ENCODE measurements around the gene MAGI3. TPM values are rescaled to one million over a fixed set of nuclear protein-coding genes. Genes with fewer than 3 reads are reported as not detected.

Gene MAGI3
- total RNA-seq, 3 donors from 2014 or later: 48.6 to 65.4 (median 62.9) TPM

DNA sequence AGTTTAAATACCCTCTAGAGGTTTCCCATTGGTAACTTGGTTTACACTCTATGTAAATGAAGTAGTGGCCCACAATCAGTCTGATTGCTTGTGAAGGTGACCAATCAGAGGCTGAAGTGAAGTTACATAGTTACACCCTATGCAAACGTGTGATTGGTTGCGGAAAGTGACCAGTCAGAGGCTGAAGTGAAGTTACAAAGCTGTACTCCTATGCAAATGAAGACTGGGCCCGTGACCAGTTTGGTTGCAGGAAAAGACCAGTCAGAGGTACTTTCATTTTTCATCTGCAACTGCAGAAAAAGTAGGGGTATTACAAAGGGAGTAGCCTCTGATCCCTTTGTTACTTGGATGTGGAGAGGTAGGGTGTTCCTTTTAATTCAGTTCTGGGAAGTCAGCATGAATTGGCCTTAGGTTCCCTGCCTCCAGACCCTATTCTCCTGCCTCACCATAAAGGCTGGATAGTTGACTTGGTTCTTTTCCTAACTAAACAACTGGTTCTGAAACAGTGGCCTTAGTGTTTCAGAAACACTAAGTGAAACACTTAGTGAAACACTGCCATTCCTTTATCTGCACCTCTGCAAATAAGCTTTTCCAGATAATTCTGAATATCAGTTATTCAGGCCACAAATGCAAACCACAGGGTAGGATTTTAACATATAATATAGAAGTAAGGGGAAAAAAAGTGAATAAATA, 39.3 kb downstream of the MAGI3 start:
- H3K4me1 ChIP-seq (ENCODE audit: low read depth): peaks cover 7% of the 10 kb centered on the region
- intact Hi-C loops (cut with DNase I, micrococcal nuclease): no loop called here
- ATAC-seq (peak; percentile 33), DNase-seq (no peak)
- TF ChIP-seq, protein P1, sequence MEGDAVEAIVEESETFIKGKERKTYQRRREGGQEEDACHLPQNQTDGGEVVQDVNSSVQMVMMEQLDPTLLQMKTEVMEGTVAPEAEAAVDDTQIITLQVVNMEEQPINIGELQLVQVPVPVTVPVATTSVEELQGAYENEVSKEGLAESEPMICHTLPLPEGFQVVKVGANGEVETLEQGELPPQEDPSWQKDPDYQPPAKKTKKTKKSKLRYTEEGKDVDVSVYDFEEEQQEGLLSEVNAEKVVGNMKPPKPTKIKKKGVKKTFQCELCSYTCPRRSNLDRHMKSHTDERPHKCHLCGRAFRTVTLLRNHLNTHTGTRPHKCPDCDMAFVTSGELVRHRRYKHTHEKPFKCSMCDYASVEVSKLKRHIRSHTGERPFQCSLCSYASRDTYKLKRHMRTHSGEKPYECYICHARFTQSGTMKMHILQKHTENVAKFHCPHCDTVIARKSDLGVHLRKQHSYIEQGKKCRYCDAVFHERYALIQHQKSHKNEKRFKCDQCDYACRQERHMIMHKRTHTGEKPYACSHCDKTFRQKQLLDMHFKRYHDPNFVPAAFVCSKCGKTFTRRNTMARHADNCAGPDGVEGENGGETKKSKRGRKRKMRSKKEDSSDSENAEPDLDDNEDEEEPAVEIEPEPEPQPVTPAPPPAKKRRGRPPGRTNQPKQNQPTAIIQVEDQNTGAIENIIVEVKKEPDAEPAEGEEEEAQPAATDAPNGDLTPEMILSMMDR (IDR thresholded peaks at IDR 0.05): no peak
- no peak overlapping the region for H3K4me3 ChIP-seq
- no peaks in the 10 kb centered on the region for H3K36me3 ChIP-seq (ENCODE audit: low read depth)
- no peaks in the 10 kb centered on the region for H3K9me3 ChIP-seq

DNA sequence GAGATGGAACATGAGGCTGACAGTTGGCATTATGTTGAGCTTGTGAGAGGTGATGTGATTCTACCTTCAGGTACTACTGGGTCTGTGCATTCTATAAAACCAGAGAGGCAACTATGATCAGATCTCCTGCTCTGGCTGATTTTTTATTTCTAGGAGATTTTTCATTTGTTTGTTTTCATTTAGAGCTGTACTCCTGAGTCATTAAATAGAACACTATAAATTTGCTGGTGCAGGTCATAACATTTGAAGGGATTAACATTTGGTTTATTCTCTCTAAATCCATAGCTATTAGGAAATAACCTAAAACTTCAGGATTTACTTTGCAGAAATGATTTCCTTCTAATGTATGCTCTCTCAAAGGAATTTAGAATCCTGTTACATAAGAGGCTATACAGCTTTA, 42.9 kb downstream of the MAGI3 start:
- TF ChIP-seq, protein P1 (IDR thresholded peaks at IDR 0.05): no peak
- Histone ChIP-seq H3K4me3 (no peak overlapping the region), H3K36me3 (ENCODE audit: low read depth) (no peaks in the 10 kb centered on the region), H3K4me1 (ENCODE audit: low read depth) (peaks cover 9% of the 10 kb centered on the region), H3K9me3 (no peaks in the 10 kb centered on the region)
- DNase-seq (no peak), ATAC-seq (no peak)
- intact Hi-C loops (cut with DNase I, micrococcal nuclease): no loop called here

DNA sequence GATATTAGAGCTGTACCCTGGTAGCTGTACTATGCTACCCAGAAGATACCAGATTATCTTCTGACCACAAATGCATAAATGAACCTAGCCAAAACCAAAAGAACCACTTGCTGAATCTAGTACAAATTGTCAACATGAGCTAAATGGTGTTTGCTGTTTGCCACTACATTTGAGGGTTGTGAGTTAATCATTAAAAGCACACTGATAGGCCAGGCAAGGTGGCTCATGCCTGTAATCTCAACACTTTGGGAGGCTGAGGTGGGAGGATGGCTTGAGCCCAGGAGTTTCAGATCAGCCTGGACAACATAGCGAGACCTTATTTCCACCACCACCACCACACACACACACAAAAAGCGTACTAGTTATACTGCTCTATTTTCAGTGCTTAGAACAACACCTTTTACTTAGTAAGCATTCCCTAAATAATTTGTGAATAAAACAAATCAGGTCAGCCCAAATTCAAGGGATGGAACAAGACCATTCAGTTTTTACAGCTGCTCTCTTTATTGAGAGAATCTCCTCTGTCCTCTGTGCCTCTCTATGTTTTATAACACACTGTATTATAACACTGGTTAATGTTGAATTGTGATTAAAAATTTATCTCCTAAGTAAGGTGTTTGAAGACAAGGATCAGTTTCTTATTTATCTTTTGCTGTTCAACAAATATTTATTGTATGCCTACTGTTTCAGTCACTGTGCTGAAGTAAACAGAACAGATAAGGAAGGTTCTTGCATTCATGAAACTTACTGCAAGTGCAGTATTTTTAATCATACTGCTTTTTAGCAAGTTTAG, 44.0 kb downstream of the MAGI3 start:
- Histone ChIP-seq H3K4me1 (ENCODE audit: low read depth) (peaks cover 19% of the 10 kb centered on the region), H3K4me3 (no peak overlapping the region), H3K9me3 (no peaks in the 10 kb centered on the region), H3K36me3 (ENCODE audit: low read depth) (no peaks in the 10 kb centered on the region)
- ATAC-seq (peak; percentile 81), DNase-seq (no peak)
- intact Hi-C loops (cut with DNase I, micrococcal nuclease): no loop called here
- TF ChIP-seq, protein P1 (IDR thresholded peaks at IDR 0.05): no peak

DNA sequence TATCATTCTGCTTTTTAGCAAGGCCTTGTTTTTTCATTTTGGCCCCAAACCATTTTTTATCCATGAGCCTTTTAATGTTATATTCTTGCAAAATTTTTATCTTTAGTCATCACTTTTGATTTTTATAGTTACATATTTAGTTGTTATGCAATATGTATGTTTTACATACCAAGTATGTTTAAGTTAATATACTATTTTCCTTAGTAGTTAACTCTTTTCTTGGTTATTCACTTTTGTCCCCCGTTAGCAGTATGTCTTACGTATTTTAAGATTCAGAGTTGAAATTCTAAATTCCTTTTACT, 44.5 kb downstream of the MAGI3 start:
- intact Hi-C loops (cut with DNase I, micrococcal nuclease): no loop called here
- TF ChIP-seq, protein P1 (IDR thresholded peaks at IDR 0.05): no peak
- Histone ChIP-seq H3K9me3 (no peaks in the 10 kb centered on the region), H3K4me3 (no peak overlapping the region), H3K4me1 (ENCODE audit: low read depth) (peaks cover 19% of the 10 kb centered on the region), H3K36me3 (ENCODE audit: low read depth) (no peaks in the 10 kb centered on the region)
- DNase-seq (no peak), ATAC-seq (no peak)

DNA sequence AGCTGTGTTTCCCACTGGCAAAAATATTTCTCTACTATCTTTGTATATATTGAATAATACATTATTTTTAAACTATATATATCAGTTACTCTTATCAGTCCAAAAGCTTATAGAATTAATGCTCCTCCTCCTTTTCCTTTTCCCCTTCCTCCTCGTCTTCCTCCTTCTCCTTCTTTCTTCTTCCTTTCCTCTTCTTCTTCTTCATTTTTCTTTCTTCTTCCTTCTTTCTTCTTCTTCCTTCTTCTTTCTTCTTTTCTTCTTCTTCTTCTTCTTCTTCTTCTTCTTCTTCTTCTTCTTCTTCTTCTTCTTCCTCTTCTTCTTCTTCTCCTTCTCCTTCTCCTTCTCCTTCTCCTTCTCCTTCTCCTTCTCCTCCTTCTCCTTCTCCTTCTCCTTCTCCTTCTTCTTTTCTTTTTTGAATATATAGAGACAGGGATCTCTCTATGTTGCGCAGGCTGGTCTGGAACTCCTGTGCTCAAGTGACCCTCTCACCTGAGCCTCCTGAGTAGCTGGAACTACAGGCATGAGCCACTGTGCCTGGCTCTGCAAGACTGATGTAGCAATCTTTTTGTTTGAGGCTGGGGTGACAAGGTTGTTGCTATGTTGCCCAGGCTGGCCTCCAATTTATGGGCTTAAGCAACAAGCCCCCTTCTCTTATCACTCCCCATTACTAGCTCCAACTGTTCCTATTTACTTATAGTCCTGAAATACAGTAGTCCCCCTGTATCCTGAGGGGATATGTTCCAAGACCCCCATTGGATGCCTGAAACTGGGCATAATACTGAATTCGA, 47.4 kb downstream of the MAGI3 start:
- no peak overlapping the region for H3K4me3 ChIP-seq
- TF ChIP-seq, protein P1 (IDR thresholded peaks at IDR 0.05): no peak
- H3K4me1 ChIP-seq (ENCODE audit: low read depth): peaks cover 19% of the 10 kb centered on the region
- DNase-seq (no peak), ATAC-seq (no peak)
- no peaks in the 10 kb centered on the region for H3K9me3 ChIP-seq
- no peaks in the 10 kb centered on the region for H3K36me3 ChIP-seq (ENCODE audit: low read depth)
- intact Hi-C loops (cut with DNase I, micrococcal nuclease): no loop called here

Data from mucosa of descending colon (tissue), 3 donors.